Aorta (tissue), 5 donors: ENCODE results near the gene RRP12. TPM values are rescaled to one million over a fixed set of nuclear protein-coding genes. Genes with fewer than 3 reads are reported as not detected.

Experiments
- ATAC-seq: fragments of 200-7000 bp; cut with Tn5 transposase; one replicate; pipeline ENCODE4 v1.9.1; 2022; ENCODE audit warnings: moderate library complexity; ENCODE audit not compliant: low FRiP score
- DNase-seq, 2 donors: peaks; one replicate each; pipeline ENCODE4 v3.0.0-alpha.2; 2020
- H3K27ac ChIP-seq, 2 donors: one replicate each; pipeline ENCODE4 v1.5.1; 2013; ENCODE audit warnings: low read length in 2 of 2, mild to moderate bottlenecking in 2 of 2, moderate library complexity in 2 of 2, control low read depth in 1 of 2, inconsistent platforms in 1 of 2, low read depth in 1 of 2
- H3K27me3 ChIP-seq, 2 donors: one replicate each; pipeline ENCODE4 v1.6.1; 2013; ENCODE audit warnings: control low read depth in 1 of 2, low read length in 1 of 2, mild to moderate bottlenecking in 1 of 2, moderate library complexity in 1 of 2; ENCODE audit not compliant: insufficient read depth in 2 of 2, control insufficient read depth in 1 of 2
- H3K36me3 ChIP-seq, 2 donors: one replicate each; pipeline ENCODE4 v1.6.1; 2013; ENCODE audit warnings: control low read depth in 1 of 2, low read length in 1 of 2, mild to moderate bottlenecking in 1 of 2; ENCODE audit not compliant: insufficient read depth in 2 of 2, control insufficient read depth in 1 of 2
- H3K4me1 ChIP-seq, 2 donors: one replicate each; pipeline ENCODE4 v1.6.1; 2013; ENCODE audit warnings: low read length in 2 of 2, control low read depth in 1 of 2, mild to moderate bottlenecking in 1 of 2, moderate library complexity in 1 of 2; ENCODE audit not compliant: insufficient read depth in 2 of 2, control insufficient read depth in 1 of 2
- H3K4me3 ChIP-seq, 2 donors: one replicate each; pipeline ENCODE4 v1.5.1; 2013; ENCODE audit warnings: low read length in 2 of 2, control low read depth in 1 of 2, mild to moderate bottlenecking in 1 of 2
- H3K9me3 ChIP-seq: one replicate; pipeline ENCODE4 v1.6.1; 2013; ENCODE audit warnings: mild to moderate bottlenecking, low read length; ENCODE audit not compliant: control insufficient read depth
- WGBS, 2 donors: extraction: QIAGEN DNeasy Blood & Tissue Kit; methylation state at CpG; one replicate each; pipeline ENCODE4 v1.1.7; 2013; 5-methylcytosine and 5-hydroxymethylcytosine counted together
- intact Hi-C, 2 donors: fragments of 100-400 bp; cut with DNase I; formaldehyde crosslinking; loops; one replicate each; pipeline versions ENCODE4 v1.14.2 to v1.15.0; 2022
- polyA plus RNA-seq, 2 donors: library from polyadenylated mRNA; stranded (reverse); fragments of 200-250 nt; gene quantifications; one replicate each; pipeline ENCODE4 v1.2.3, GENCODE V29; 2013
- total RNA-seq, 2 donors: library from RNA; stranded (reverse); fragmentation: NEBNext Ultra II Directional; extraction: Animal tissue kit (Norgen Biotek cat#: 25700); gene quantifications; one replicate each; pipeline ENCODE4 v1.2.1, GENCODE V29; 2021
- donor health status: healthy with polysubstance abuse.
- donor health status: Bipolar disorder and iron deficiency.
- donor health status: DM: no; HTN: no; CAD: no.
- donor health status: DM: no; HTN: no; CAD: no.
- donor health status: DM: yes; HTN: yes; CAD: no.

RRP12 gene
- total and polyA plus RNA-seq, 4 donors, result 6.4 to 31.9 (median 17.9) TPM

DNA sequence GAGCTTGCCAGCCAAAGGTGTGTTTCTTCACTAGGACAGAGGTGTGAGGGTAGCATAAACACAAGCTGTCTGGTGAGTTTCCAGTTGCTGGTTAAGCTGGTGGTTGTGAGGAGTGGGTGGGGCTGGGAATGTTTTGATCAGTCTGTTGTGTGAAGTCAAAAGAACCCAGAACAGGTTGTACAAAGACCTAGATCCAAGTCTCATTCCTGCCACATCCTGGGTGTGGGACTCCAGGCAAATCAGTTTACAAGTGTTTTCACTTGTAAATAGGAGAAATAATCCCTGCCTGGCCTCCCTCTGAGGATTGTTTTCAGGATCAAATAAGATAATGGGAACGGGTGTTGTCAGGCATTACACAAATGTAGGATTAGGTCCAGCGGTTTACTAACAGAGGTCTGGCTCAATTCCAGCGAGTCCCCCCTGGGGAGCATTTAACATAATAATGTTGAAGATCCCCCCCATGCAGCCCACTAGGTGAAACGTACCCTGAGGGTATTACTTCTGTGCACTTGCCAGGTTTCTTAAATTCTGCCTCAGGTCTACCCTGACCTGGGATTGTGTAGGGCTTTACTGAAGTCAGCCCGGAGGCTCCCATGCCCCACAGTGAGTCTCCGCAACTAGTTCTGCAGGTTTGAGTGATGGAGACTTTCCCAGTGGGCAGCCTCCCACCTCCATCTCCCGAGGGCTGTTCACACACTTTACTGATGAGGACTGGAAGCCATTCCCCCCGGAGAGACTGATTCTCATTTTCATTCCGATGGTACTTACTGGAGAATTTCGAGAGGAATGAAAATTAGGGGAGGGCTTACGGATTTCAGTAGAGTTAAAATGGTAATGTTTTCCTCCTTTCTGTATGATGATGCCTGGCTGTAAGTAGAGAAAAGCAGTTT is 64.0 kb downstream of the RRP12 start:
- no peak overlapping the region for H3K4me3 ChIP-seq
- DNase-seq, result no peak
- 8 to 10% methylated on average over 11 of the region's 11 CpGs for WGBS, 2 donors

DNA sequence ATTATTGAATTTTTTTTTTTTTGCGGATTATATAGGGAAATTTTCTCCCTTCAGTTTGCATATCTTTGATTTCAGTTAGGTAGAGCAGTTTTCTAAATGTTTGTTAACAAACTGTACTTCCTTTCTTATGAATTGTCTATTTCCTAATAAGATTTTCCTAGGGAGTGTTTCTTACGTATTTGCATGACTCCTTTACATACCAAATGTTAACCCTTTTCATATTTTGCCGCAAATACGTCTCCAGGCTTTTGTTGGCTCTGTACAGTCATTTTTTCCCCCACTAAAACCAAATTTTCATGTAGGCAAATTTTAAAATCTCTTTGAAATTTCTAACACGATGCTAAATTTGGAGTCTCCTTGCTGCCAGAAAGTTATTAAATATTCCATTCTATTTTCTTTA is 64.7 kb downstream of the RRP12 start:
- Histone ChIP-seq H3K36me3 (no peaks in the 10 kb centered on the region), H3K4me1 (no peaks in the 10 kb centered on the region), H3K27ac (no peak overlapping the region), H3K9me3 (no peaks in the 10 kb centered on the region), H3K27me3 (no peaks in the 10 kb centered on the region), H3K4me3 (no peak overlapping the region)
- 13 to 26% methylated on average over 5 of the region's 5 CpGs for WGBS, 2 donors
- intact Hi-C loops, result loop anchor here (5.0 to 10.0 kb wide), 3 partner anchors 59 to 161 kb away; partner anchors contain the start of genes MMS19 (in 1 of the 2) and UBTD1 (in 1 of the 2)
- no peak for ATAC-seq
- DNase-seq, result no peak

More for the DNA sequence above, 64.0 kb downstream of the RRP12 start:
- intact Hi-C loops, result loop anchor here (5.0 to 10.0 kb wide), 3 partner anchors 60 to 160 kb away; partner anchors contain the start of genes MMS19 (in 1 of the 2) and UBTD1 (in 1 of the 2)
- no peak overlapping the region for H3K27ac ChIP-seq
- no peak for ATAC-seq
- H3K36me3 ChIP-seq, result no peaks in the 10 kb centered on the region
- no peaks in the 10 kb centered on the region for H3K9me3 ChIP-seq
- H3K4me1 ChIP-seq, result no peaks in the 10 kb centered on the region
- no peaks in the 10 kb centered on the region for H3K27me3 ChIP-seq

DNA sequence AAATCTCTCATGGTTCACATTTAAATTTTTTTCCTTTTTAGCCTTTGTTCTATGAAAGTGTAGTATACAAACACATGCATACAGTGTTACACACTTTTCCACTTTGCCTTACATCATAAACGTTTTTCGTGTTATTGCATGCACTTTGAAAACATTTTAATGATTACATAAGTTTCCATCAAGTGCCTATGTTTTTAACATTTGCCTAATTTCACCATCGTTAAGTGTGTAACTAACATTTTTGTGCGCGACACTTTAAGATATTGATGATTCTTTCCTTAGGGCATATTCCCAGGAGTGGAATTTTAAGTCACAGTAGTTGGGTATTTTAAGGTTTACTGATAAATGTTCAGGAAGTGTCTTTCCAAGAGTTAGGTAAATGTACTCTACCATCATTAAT is 65.1 kb downstream of the RRP12 start:
- Histone ChIP-seq H3K27me3 (no peaks in the 10 kb centered on the region), H3K36me3 (no peaks in the 10 kb centered on the region), H3K9me3 (no peaks in the 10 kb centered on the region), H3K4me1 (no peaks in the 10 kb centered on the region), H3K27ac (no peak overlapping the region), H3K4me3 (no peak overlapping the region)
- intact Hi-C loops, result loop anchor here (5.0 to 10.0 kb wide), 3 partner anchors 59 to 161 kb away; partner anchors contain the start of genes MMS19 (in 1 of the 2) and UBTD1 (in 1 of the 2)
- ATAC-seq, result no peak
- WGBS, 2 donors, result 44 to 49% methylated on average over 5 of the region's 5 CpGs
- no peak for DNase-seq

DNA sequence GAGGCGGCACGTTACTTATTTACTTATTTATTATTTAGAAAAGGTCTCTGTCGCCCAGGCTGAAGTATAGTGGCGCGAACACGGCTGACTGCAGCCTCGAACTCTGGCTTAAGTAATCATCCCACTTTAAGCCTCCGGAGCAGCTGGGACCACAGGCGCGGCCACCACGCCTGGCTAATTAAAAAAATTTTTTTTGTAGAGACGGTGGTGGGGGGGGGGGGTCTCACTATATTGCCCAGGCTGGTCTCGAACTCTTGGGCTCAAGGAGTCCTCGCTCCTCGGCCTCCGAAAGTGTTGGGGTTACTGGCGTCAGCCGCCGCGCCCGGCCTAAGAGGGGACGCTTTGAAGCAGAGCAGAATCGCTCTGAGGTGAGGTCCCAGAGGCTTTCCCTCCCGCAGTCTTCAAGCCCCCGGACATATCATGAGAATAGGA is 65.9 kb downstream of the RRP12 start:
- no peak for ATAC-seq
- Histone ChIP-seq H3K9me3 (no peaks in the 10 kb centered on the region), H3K4me3 (peak overlapping the region; percentile 65 to 82), H3K27ac (no peak overlapping the region), H3K27me3 (no peaks in the 10 kb centered on the region), H3K36me3 (no peaks in the 10 kb centered on the region), H3K4me1 (no peaks in the 10 kb centered on the region)
- 3 to 4% methylated on average over 25 of the region's 25 CpGs for WGBS, 2 donors
- intact Hi-C loops, result loop anchor here (2.0 to 10.0 kb wide), 4 partner anchors 16 to 162 kb away; partner anchors contain the start of genes FRAT1 (in 1 of the 2), MMS19 (in 1 of the 2) and UBTD1 (in 1 of the 2)
- no peak for DNase-seq

DNA sequence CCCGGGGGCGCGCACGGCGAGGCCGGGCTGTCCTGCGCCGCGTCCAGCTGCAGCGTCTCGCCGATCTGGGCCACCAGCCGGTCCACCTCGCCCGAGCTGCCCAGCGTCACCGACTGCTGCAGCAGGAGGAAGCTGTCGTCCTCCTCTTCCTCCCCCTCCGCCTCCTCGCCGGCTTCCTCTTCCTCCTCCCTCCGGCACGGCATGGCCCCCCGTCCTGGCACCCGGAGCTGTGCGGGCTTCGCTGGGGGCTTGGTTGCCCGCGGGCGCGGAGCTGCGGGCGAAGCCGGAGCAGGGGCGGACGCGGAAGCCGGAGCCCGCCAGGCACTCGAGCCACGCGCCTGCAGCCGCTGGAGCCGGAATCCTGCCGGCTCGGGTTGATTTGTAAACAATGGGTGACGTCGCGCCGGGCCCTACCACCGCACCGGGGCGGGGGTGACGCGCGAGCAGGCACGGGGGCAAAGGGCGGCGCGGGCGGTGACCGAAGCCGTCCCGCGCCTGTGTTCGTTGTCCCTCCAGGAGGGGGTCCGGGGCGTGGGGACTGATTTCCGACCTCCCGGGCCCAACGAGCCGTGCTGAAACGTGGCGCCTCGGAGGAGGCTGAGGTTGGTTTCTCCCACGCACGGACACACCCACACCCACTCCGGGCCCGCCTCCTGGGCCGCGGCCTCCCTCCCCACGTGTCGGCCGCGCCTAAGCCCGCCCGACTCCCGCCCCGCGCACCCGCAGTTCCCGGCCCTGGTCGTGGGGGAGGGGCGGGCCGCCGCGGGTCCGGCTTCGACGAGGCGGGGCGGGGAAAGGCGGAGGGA is 66.6 kb downstream of the RRP12 start, which contains the start of gene FRAT2:
TSS of gene FRAT2 (minus strand) at position 360 of the 806 bp plus-strand sequence. CDS start at position 203, 157 bp downstream.
- intact Hi-C loops, result loop anchor here (1.0 to 10.0 kb wide), 5 partner anchors 16 to 163 kb away; partner anchors contain the start of genes ARHGAP19 (in 1 of the 2), FRAT1 (in 1 of the 2), MMS19 (in 1 of the 2) and UBTD1 (in 1 of the 2)
- peak within 1 kb of the TSS; percentile 65 to 82 for H3K4me3 ChIP-seq
- no peaks in the 10 kb centered on the region for H3K36me3 ChIP-seq
- 1% methylated on average over 79 to 103 of the region's 103 CpGs for WGBS, 2 donors
- no peaks in the 10 kb centered on the region for H3K27me3 ChIP-seq
- no peaks in the 10 kb centered on the region for H3K9me3 ChIP-seq
- ATAC-seq (peak; percentile 98), DNase-seq (peak; percentile 95 to 96)
- peak within 1 kb of the TSS in 1 of 2 donors; percentile 70 for H3K27ac ChIP-seq
- H3K4me1 ChIP-seq, result no peaks in the 10 kb centered on the region

DNA sequence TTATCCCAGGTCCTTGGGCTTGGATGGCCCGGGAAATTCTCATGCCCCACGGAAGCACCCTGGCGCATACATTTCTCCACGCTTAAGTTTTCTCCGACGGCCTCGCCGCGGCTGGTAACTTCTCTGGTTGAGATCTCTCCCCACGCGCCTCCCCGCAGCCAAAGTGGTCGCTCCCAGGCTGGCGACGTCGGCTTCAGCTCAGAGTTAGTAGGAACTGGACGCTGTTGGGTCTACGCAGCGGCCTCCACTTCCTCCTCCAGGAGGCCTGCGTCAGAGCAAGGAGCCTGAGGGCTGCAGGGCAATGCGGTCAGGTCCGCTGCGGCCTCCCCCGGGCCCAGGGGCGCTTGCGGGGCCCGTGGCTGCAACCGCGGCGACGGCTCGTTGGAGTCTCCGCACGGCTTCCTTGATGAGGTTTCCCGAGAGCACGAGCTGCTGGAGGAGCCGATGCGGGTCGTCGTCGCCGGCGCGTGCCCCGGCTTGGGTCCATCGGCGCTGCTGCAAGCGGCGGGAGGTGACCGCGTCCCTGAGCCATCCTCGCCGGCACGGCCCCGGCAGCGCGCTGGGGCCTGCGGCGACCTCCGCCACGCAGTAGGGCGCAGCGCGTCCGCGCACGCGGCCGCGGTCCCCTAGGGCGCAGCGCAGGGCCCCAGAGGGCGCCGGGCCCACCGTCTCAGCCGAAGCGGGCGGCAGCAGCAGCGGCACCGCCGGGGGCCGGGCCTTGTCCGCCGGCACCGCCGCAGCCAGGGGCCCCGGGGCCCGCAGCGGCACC is 67.4 kb downstream of the RRP12 start:
- WGBS, 2 donors, result 1% methylated on average over 61 to 89 of the region's 89 CpGs
- ATAC-seq, result peak; percentile 39
- intact Hi-C loops, result loop anchor here (1.0 to 10.0 kb wide), 3 partner anchors 15 to 59 kb away; partner anchors contain the start of genes ARHGAP19 (in 1 of the 2) and FRAT1 (in 1 of the 2)

DNA sequence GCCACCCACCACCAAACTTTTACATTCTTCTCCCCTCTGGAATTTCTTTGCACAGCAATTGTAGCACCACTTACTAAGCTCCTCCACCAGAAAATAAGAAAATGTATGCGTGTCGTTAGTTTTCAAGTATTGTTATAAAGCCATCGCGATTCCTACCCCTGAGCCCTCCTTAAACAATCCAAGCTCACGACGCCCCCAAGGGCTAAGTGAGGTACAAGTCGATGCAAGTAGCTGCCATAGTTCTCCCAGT is 67.9 kb downstream of the RRP12 start:
- Histone ChIP-seq H3K4me1 (no peaks in the 10 kb centered on the region), H3K27ac (no peak overlapping the region), H3K4me3 (peak overlapping the region in 1 of 2 donors; percentile 82), H3K36me3 (peaks cover 0 to 2% of the 10 kb centered on the region in 2 donors), H3K27me3 (no peaks in the 10 kb centered on the region), H3K9me3 (no peaks in the 10 kb centered on the region)
- no peak for DNase-seq
- intact Hi-C loops, result loop anchor here in 1 of 2 donors (10.0 kb wide), 1 partner anchor 58 kb away; no protein-coding TSS in a partner anchor
- WGBS, 2 donors, result 32 to 35% methylated on average over 7 of the region's 7 CpGs
- no peak for ATAC-seq

More for the DNA sequence above, 67.4 kb downstream of the RRP12 start:
- H3K36me3 ChIP-seq, result peaks cover 0 to 2% of the 10 kb centered on the region in 2 donors
- H3K27ac ChIP-seq, result no peak overlapping the region
- H3K9me3 ChIP-seq, result no peaks in the 10 kb centered on the region
- H3K27me3 ChIP-seq, result no peaks in the 10 kb centered on the region
- peak; percentile 81 to 82 for DNase-seq
- H3K4me1 ChIP-seq, result no peaks in the 10 kb centered on the region
- H3K4me3 ChIP-seq, result peak overlapping the region; percentile 63 to 82
